GM18507 (cell line): Measurements from ENCODE around the gene CORT.
"Not testable (repeated sequence)": the region's sequence is repeated elsewhere in the genome, so short reads cannot be mapped to it uniquely, and the experiment has no call there.

Source experiments
- DNase-seq: peaks from one replicate; pipeline ENCODE4 v3.0.0; 2011; ENCODE audit warnings: low read depth; ENCODE audit not compliant: insufficient read length; ENCODE audit errors: extremely low spot score
- FAIRE-seq: peaks from 2 replicates; lab custom pipeline; 2011; peaks lifted over from hg19 to GRCh38; lab: Jason Lieb, UNC

The CORT gene

DNA sequence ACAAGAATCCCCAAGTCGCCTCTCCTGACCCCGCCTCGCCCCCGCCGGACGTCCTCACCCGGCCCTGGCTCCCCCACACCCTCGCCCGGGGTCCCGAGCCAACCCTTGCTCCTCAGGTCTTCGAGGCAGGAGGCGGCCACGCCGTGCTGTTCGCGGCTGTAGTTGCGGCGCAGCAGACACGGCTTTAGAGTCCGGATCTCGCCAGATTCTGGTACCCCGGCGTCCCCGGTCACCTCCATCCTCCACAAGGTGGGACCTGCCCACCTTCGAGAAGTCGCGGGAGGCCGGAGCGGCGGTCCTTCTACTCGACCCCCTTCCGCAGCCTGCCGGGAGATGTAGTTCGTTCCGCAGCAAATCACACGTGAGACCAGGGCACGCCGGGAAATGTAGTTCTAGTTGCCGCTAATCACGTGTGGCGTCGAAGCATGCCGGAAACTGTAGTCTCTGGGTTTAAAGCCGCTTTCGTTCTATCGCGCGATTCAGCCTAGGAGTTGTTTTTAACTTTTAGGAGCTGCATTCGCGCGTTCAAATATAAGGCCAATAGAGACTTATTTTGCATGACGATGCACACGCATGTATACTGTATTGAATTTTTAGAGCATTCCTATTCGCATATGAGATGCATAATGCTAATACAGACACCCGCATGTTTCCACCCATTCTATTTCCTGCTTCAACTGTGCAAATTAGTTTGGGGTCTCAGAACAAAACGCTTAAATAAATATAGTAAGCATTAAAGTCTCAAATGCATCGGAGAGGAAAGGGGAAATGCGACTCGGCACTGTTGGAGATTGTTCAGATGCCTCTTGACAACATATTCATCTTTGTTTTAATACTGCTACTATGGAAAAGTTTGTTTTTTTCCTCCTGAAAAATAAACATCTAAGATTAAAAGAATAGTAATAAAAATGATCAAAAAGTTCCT lies 22.7 kb downstream of the CORT start, which contains the start of gene DFFA:
Gene DFFA, minus strand, starts transcription at position 310 of the 925 bp plus-strand sequence. Its CDS starts 71 bp downstream, at position 239.
- DNase-seq: peak; percentile 84
- FAIRE-seq: peak; percentile 93

DNA sequence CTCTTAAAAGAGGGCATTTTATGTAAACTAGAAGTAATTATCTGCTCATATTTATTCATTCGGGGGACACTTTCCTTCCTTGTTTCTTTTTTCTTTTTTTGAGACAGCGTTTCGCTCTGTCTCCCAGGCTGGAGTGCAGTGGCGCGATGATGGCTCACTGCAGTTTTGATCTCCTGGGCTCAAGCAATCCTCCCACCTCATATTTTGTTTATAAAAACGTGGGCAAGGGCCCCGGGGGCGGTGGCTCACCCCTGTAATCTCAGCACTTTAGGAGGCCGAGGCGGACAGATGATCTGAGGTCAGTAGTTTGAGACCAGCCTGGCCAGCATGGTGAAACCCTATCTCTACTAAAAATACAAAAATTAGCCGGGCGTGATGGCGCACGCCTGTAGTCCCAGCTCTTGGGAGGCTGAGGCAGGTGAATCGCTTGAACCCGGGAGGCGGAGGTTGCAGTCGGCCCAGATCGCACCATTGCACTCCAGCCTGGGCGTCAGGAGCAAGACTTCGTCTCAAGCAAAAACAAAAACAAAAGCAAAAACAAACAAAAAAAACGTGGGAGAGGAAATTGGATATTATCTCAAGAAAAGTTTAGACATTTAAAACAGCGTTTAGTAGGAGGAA lies 23.4 kb downstream of the CORT start:
- no peak for DNase-seq

DNA sequence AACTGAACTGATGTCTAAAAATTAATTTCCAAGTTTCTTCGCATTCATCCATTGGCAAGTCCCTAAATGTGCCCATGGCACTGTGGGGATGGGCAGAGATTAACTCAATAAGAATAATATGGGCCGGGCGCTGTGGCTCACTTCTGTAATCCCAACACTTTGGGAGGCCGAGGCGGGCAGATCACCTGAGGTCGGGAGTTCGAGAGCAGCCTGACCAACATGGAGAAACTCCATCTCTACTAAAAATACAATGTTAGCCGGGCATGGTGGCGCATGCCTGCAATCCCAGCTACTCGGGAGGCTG lies 24.4 kb downstream of the CORT start:
- FAIRE-seq, DNase-seq: not testable (repeated sequence)

More for the DNA sequence above, 23.4 kb downstream of the CORT start:
- peak; percentile 21 for FAIRE-seq

DNA sequence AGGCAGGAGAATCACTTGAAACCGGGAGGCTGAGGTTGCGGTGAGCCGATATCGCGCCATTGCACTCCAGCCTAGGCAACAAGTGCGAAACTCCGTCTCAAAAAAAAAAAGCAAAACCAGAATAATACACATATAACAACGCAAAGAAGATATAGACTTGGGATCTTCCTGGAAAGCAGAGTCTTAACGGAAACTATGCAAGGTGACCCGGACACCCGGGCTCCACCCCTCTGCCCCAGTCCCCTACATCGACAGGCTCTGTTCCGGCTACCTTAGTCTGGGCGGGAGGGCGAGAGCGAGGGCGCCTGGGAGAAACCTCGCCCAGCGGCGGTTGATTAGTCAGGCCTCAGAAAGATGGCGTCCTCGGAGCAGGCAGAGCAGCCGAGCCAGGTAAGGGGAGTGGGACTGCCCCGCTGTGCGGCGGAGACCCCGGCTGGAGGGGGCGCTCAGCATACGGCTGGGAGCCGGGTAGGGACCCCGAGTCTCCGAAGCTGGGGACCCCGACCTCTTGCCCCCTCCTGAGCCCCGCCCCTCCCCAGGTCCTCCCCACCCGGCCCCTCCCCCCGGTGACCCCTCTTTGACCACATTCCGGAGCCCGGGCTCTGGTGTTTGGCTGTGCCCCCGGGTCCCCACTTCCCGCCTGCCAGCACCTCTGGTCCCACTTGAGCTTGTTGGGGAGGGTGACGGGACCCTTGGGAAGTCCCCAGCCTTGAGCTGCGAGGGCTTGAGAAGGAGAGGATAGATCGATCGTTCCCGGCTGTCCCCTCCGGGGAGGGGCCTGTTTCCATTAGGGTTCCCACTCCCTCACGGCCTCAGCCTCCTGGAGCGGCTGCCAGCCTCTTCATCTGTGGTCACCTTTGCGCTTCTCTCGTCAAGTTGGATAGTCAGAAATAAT lies 25.0 kb downstream of the CORT start, which contains the start of gene PEX14:
Gene PEX14, plus strand, starts transcription at position 338 of the 895 bp plus-strand sequence. Its CDS starts 17 bp downstream, at position 355.
- DNase-seq: peak; percentile 81
- peak; percentile 77 for FAIRE-seq

DNA sequence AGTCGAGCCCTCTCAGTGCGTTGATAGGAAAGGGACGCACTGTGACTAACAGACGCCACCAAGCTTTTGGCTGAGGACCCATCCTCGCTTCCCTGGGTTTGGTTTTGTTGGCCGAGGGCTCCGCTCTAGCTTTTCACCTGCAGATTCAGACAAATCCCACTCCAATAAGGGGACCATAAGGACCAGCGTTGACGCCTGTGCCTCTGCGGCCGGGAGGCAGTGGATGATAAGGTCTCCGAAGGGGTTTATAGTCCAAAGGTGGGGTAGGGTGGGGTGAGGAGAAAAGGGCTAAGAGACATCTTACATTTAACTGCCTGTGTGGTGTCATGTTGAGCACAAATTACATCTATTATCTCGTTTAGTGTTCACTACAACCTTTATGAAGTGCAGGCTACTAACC lies 25.7 kb downstream of the CORT start:
- DNase-seq (no peak), FAIRE-seq (no peak)

DNA sequence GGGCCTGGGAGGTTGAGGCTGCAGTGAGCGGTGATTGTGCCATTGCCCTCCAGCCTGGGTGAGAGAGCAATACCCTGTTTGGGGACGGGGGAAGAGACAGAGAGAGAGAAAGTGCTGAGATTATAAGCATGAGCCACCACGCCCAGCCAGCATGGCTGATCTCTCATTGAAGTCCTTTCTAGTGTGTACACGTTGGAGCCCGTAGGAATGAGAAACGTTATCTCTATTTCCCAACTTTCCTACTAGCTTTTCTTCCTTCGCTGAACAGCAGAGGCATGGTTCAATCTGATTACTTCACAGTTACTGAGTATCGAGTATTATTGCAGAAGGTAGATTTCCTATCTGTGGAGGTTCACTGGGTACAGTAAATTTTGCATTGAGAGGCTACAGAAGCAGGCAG lies 29.5 kb downstream of the CORT start:
- DNase-seq (no peak), FAIRE-seq (no peak)

DNA sequence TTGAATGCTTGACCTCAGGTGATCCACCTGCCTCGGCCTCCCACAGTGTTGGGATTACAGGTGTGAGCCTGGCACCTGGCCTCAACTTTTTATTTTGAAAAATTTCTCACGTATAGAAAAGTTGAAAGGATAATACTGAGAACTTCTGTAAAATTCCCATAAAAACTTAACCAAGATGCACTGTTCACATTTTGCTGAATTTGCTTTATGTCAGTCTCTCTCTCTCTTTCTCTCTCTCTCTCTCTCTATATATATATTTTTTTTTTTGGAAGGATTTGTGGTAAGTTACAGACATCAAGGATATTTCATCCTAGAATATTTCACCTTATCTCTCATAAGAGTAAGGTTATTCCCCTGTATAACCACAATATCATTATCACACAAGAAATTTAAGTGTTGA lies 30.8 kb downstream of the CORT start:
- FAIRE-seq (no peak), DNase-seq (no peak)

DNA sequence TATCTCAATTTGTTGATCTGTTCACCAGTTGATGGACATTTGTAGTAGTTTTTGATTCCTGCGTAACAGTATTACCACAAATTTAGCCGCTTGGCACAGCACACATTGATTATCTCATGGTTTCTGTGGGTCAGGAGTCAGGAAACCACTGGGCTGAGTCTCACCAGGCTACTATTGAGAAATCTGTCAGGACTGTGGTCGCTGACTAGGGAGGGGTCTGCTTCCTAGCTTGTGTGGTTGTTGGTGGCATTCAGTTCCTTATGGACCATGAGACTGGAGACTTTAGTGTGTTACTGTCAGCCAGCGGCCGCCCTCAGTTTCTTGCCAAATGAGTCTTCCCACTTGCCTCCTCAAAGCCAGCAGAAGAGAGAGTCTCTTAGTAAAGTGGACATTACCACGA lies 34.7 kb downstream of the CORT start:
- FAIRE-seq (no peak), DNase-seq (no peak)

DNA sequence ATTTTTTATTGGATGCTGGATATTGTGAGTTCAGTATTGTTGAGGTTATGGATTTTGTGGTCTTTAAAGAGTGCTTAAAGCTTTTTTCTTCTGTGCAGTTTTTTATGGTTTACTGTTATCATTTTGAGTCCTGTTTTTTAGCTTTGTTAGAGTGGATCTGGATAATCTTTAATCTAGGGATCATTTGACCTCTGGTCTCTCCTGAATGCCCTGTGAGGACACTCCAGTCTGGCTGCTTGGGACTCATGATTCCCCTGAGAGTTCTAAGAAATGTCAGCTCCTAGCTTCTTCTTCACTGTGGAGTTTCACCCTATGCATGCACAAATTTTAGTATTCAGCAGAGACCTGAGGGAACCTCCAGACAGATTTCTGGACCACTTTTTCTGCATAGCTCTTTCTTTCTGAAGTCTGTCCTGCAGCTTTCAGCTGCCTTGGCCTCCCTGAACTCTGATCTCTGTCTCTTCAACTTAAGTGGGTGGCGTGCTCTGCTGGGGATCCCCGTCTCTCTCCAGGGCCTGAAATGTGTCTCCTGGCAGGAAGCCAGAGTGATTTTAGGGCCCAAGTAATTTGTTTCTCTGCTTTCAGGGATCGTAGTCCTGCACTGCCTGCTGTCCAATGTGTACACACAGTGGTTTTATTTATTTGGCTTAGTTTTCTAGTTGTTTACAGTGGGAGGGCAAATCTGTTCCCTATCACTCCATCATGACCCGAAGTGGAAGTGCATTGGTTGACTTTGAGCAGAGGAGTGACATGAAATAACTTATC lies 39.6 kb downstream of the CORT start:
- DNase-seq (no peak), FAIRE-seq (no peak)

DNA sequence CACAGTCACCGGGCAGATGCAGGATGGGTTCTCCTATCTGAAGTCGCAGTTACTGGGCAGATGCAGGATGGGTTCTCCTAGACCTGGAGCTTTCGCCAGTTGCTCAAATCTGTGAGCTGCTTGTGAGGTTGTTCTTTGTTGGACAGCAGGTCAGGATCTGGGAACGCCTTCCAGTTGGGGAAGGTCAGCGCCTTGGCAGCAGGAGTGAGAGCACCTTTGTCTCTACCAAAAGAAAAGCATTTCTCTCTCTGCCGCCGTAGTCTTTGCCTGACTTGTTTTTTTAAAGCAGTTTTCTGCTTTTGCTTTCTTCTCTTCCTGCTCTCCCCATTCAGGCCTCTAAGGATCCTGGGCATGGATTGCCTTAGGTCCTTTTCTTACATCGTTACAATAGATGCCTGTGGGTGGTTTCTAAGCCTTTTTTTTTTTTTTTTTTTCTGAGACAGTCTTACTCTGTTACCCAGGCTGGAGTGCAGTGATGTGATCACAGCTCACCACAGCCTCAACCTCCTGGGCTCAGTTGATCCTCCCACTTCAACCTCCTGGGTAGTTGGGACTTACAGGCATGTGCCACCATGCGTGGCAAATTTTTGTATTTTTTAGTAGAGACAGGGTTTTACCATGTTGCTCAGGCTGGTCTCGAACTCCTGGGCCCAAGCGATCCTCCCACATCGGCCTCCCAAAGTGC lies 40.6 kb downstream of the CORT start:
- FAIRE-seq (no peak), DNase-seq (no peak)

DNA sequence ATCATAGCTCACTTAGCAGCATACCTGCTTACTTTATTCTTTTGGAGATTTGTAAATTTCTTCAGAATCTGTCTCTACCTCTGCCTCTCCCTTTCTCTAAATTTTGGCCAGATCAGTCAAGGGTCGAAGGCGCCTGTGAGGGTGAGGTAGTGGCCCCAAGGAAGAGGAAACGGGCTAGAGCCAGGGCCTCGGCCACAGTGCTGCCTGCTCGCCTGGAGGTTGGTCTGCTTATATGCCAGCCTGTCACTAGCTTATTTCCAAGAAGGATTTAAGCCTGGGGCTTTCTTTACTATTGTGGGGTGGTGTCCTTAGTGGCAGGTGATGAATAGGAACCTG lies 44.6 kb downstream of the CORT start:
- no peak for DNase-seq

DNA sequence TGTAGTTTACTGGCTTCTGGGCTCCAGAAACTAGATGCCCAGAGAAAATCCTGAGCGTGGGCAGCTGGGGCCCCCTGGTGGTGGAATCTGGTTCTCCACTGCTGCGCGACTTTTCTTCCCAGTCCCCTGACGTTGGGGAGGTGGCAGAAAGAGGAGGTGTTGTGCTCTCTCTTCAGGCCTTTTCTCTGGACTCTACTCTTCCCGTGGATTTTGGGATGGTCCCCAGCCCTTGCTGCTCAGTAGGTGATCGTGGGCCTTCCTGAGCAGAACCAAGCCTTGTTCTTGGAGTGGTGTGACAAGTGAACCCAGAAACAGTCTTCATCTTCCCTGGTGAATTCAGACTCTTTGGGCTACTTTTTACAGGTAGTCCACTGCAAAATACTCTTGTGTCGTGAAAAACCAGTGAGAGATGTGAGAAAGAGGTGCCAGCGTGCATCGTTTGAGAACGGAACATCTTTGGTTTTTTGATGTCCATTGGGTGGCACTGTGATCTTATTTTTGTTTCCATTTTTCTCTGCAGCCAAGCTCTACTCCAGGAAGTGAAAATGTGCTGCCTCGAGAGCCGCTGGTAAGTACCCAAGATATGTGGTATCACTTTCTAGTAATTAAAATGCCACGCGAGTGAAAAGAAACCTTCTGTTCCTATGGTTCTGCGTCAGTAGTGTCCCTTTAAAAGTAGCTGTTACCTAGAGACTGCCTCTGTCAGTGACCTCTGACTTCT lies 45.1 kb downstream of the CORT start:
- FAIRE-seq (peak; percentile 91), DNase-seq (peak; percentile 64)

More for the DNA sequence above, 44.6 kb downstream of the CORT start:
- no peak for FAIRE-seq

DNA sequence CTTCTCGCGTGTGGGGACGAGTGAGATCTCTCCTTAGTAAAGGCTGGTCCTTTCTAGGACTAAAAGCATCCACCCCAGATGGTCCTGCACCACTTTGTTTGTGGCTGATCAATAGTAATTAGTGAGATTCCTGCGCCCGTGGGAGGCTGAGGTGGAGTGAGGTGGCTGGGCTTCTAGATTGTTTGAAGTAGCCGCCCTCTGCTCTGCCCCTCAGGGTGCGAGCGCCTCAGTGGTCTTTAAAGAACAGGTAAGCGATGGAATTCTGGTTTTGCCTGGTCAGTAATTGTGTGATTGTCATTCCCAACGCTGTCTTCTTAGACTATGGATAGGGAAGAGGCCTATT lies 45.6 kb downstream of the CORT start:
- no peak for DNase-seq
- no peak for FAIRE-seq

DNA sequence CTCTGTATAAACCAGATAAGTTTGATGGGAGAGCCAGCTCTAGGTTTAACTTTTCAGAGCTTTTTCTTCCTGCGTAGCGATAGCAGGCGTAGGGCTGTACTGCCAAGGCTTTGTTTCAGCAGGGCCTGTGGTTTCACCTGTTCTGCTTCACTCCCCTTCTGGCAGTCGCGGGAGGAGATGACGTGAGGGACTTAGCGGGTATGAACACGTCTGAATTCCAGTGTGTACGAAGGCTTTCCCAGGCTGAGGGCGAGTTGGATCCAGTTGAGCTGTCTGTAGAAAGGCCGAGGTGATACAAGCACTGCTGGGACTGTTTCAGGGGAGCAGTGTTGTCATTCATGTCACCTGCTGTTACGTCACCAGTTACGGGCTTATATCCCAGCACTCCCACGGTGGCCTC lies 46.1 kb downstream of the CORT start:
- FAIRE-seq (no peak), DNase-seq (no peak)

DNA sequence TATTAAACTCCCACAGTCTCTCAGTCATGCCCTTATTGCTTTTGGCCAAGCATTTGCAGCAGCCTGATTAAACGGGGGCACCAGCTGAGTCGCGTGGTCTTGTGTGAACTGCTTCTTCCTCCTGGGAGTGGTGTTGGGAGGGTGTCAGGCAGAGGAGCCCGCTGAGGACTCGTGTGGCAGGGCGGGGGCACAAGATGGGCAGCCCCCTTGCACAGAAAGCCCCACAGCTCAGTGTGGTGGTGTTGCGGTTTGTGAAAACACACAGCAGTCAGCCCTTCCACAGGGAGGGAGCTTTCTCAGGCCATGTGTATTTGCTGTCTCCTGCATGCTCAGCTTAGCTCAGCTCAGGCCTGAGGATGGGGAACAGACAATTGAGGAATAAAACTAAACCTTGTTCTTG lies 47.3 kb downstream of the CORT start:
- no peak for FAIRE-seq
- DNase-seq: no peak

DNA sequence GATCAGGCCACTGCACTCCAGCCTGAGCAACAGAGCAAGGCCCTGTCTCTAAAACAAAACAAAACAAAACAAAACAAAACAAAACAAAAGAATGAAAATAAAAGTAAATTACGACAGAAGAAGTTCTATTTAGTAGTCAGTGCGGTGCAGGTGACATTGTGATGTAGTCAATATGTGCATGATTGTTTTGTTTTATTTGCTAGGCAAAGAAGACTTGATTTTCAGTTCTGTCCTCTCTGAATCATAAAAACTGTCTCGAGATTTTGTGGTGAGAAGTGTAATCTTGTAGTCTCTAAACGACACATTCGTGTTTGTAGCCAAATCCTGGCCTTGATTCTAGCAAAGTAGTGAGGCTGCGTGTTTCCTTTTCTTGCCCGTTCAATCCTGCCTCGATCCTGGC lies 48.4 kb downstream of the CORT start:
- FAIRE-seq: peak; percentile 44

More for the DNA sequence above, 48.4 kb downstream of the CORT start:
- no peak for DNase-seq
